Ishikawa (cell line): ENCODE results near the gene IFNL1.

Experiments used
- CEBPB ChIP-seq: IDR thresholded peaks from 2 replicates; pipeline ENCODE4 v1.6.1; 2012
- CREB1 ChIP-seq: IDR thresholded peaks from 2 replicates; pipeline ENCODE4 v1.6.1; 2012; ENCODE audit warnings: low read depth
- EGR1 ChIP-seq: IDR thresholded peaks from 2 replicates; pipeline ENCODE4 v1.6.1; 2012
- EP300 ChIP-seq: IDR thresholded peaks from 2 replicates; pipeline ENCODE4 v1.6.1; 2012; ENCODE audit warnings: borderline replicate concordance
- FOXM1 ChIP-seq: IDR thresholded peaks from 2 replicates; pipeline ENCODE4 v1.6.1; 2012; ENCODE audit warnings: low read depth, borderline replicate concordance
- MAX ChIP-seq: IDR thresholded peaks from 2 replicates; pipeline ENCODE4 v1.6.1; 2012
- NFIC ChIP-seq: IDR thresholded peaks from 2 replicates; pipeline ENCODE4 v1.6.1; 2012
- RAD21 ChIP-seq: IDR thresholded peaks from 2 replicates; pipeline ENCODE4 v1.6.1; 2012; ENCODE audit warnings: low read depth
- REST ChIP-seq: IDR thresholded peaks from 2 replicates; pipeline ENCODE4 v1.6.1; 2012; ENCODE audit warnings: low read depth, mild to moderate bottlenecking
- TAF1 ChIP-seq: IDR thresholded peaks from 2 replicates; pipeline ENCODE4 v1.6.1; 2012; ENCODE audit warnings: low read depth, mild to moderate bottlenecking
- TCF12 ChIP-seq: IDR thresholded peaks from 2 replicates; pipeline ENCODE4 v1.6.1; 2012; ENCODE audit warnings: low read depth
- TEAD4 ChIP-seq: IDR thresholded peaks from 2 replicates; pipeline ENCODE4 v1.6.1; 2012
- USF1 ChIP-seq: IDR thresholded peaks from 2 replicates; pipeline ENCODE4 v1.6.1; 2012
- YY1 ChIP-seq: IDR thresholded peaks from 2 replicates; pipeline ENCODE4 v1.6.1; 2012; ENCODE audit warnings: low read depth
- ZBTB7A ChIP-seq: IDR thresholded peaks from 2 replicates; pipeline ENCODE4 v1.6.1; 2012; ENCODE audit warnings: low read depth

Gene IFNL1

GRCh38 chr19:39310558-39311311 lies 14.5 kb downstream of the IFNL1 start:
- TF ChIP-seq YY1, result no peak
- no peak for TF ChIP-seq EP300
- TF ChIP-seq RAD21, result no peak
- no peak for TF ChIP-seq TAF1

- TF ChIP-seq YY1 (no peak), CREB1 (no peak), TCF12 (no peak), TAF1 (no peak), TEAD4 (no peak), REST (no peak), CEBPB (no peak), NFIC (no peak), ZBTB7A (no peak), USF1 (no peak), RAD21 (no peak), EGR1 (no peak)
Observed at GRCh38 chr19:39314016-39314728, 18.0 kb downstream of the IFNL1 start.

GRCh38 chr19:39315933-39316332 lies 19.7 kb downstream of the IFNL1 start:
- TF ChIP-seq RAD21, result no peak
- TF ChIP-seq USF1, result no peak
- TF ChIP-seq REST, result no peak
- no peak for TF ChIP-seq TAF1
- no peak for TF ChIP-seq EP300
- no peak for TF ChIP-seq YY1
- no peak for TF ChIP-seq NFIC
- no peak for TF ChIP-seq CEBPB
- TF ChIP-seq TEAD4, result no peak
- TF ChIP-seq ZBTB7A, result no peak
- no peak for TF ChIP-seq TCF12

- TF ChIP-seq REST (no peak), TEAD4 (no peak), TCF12 (no peak), CREB1 (no peak), ZBTB7A (no peak), YY1 (no peak), NFIC (no peak), TAF1 (no peak)
Observed at GRCh38 chr19:39316627-39317321, 20.6 kb downstream of the IFNL1 start.

GRCh38 chr19:39317476-39317875 lies 21.3 kb downstream of the IFNL1 start:
- TF ChIP-seq NFIC (no peak), FOXM1 (no peak), YY1 (no peak), EGR1 (no peak), TCF12 (no peak), CREB1 (no peak), TAF1 (no peak), CEBPB (no peak), REST (no peak), MAX (no peak), EP300 (no peak), RAD21 (no peak), USF1 (no peak), ZBTB7A (no peak), TEAD4 (no peak)
